Mesenchymal stem cell (in vitro differentiated cells and primary cell): ENCODE data around the gene SELL.
"Not testable (repeated sequence)": the region's sequence is repeated elsewhere in the genome, so short reads cannot be mapped to it uniquely, and the experiment has no call there.

Source experiments
- DNase-seq: peaks from one replicate; pipeline ENCODE4 v3.0.0-alpha.2; 2013
- H2AFZ ChIP-seq: one replicate; pipeline ENCODE4 v1.6.1; 2013; ENCODE audit warnings: low read depth, mild to moderate bottlenecking, control low read depth, inconsistent platforms, low read length, moderate library complexity
- H2AK5ac ChIP-seq: 2 replicates; pipeline ENCODE4 v1.6.1; 2013; ENCODE audit warnings: low read length, moderate library complexity, mild to moderate bottlenecking, inconsistent platforms; ENCODE audit not compliant: severe bottlenecking
- H2BK120ac ChIP-seq: one replicate; pipeline ENCODE4 v1.6.1; 2013; ENCODE audit warnings: low read depth, mild to moderate bottlenecking, inconsistent platforms, low read length, moderate library complexity
- H2BK12ac ChIP-seq, 2 experiments: one replicate each; pipeline ENCODE4 v1.6.1; 2013; ENCODE audit warnings: inconsistent platforms in 2 of 2, low read length in 2 of 2, mild to moderate bottlenecking in 2 of 2, moderate library complexity in 2 of 2, control low read depth in 1 of 2
- H2BK15ac ChIP-seq: one replicate; pipeline ENCODE4 v1.6.1; 2013; ENCODE audit warnings: mild to moderate bottlenecking, low read depth, inconsistent platforms; ENCODE audit not compliant: poor library complexity, severe bottlenecking
- H2BK5ac ChIP-seq: 2 replicates; pipeline ENCODE4 v1.6.1; 2013; ENCODE audit warnings: low read depth, mild to moderate bottlenecking, low read length, control low read depth, inconsistent platforms; ENCODE audit not compliant: poor library complexity, severe bottlenecking
- H3K14ac ChIP-seq, 2 experiments: one replicate each; pipeline ENCODE4 v1.6.1; 2013; ENCODE audit warnings: inconsistent platforms in 2 of 2, low read length in 2 of 2, control low read depth in 1 of 2, mild to moderate bottlenecking in 1 of 2, moderate library complexity in 1 of 2
- H3K18ac ChIP-seq, 2 experiments: one replicate each; pipeline ENCODE4 v1.6.1; 2013; ENCODE audit warnings: inconsistent platforms in 2 of 2, low read length in 2 of 2, control low read depth in 1 of 2, low read depth in 1 of 2, mild to moderate bottlenecking in 1 of 2
- H3K23ac ChIP-seq, 2 experiments: one replicate each; pipeline ENCODE4 v1.6.1; 2013; ENCODE audit warnings: inconsistent platforms in 2 of 2, low read length in 2 of 2, mild to moderate bottlenecking in 2 of 2, moderate library complexity in 2 of 2, control low read depth in 1 of 2
- H3K27ac ChIP-seq: 2 replicates; pipeline ENCODE4 v1.5.1; 2013; ENCODE audit warnings: mild to moderate bottlenecking, moderate library complexity, low read length, control low read depth, inconsistent platforms; ENCODE audit not compliant: poor library complexity, severe bottlenecking
- H3K27me3 ChIP-seq, 2 experiments: 2 replicates each; pipeline versions ENCODE4 v1.6.1 to v1.7.0; 2013; ENCODE audit warnings: low read length in 2 of 2, mild to moderate bottlenecking in 2 of 2, moderate library complexity in 2 of 2, control low read depth in 1 of 2, inconsistent platforms in 1 of 2; ENCODE audit not compliant: control insufficient read depth in 1 of 2, insufficient read depth in 1 of 2
- H3K36me3 ChIP-seq, 2 experiments: 2 replicates each; pipeline versions ENCODE4 v1.6.1 to v1.7.0; 2013; ENCODE audit warnings: low read length in 2 of 2, control low read depth in 1 of 2, inconsistent platforms in 1 of 2, low read depth in 1 of 2, mild to moderate bottlenecking in 1 of 2; ENCODE audit not compliant: insufficient read depth in 2 of 2, control insufficient read depth in 1 of 2
- H3K4ac ChIP-seq, 2 experiments: one replicate each; pipeline ENCODE4 v1.6.1; 2013; ENCODE audit warnings: inconsistent platforms in 2 of 2, low read length in 2 of 2, mild to moderate bottlenecking in 2 of 2, moderate library complexity in 2 of 2, control low read depth in 1 of 2, low read depth in 1 of 2
- H3K4me1 ChIP-seq: 2 replicates; pipeline ENCODE4 v1.6.1; 2013; ENCODE audit warnings: low read depth, low read length, control low read depth; ENCODE audit not compliant: control insufficient read depth, insufficient read depth
- H3K4me2 ChIP-seq: 2 replicates; pipeline ENCODE4 v1.6.1; 2013; ENCODE audit warnings: low read length, mild to moderate bottlenecking, inconsistent platforms; ENCODE audit not compliant: poor library complexity, severe bottlenecking
- H3K4me3 ChIP-seq, 2 experiments: 2 replicates each; pipeline versions ENCODE4 v1.5.1 to v1.7.0; 2013; ENCODE audit warnings: low read length in 2 of 2, mild to moderate bottlenecking in 2 of 2, control low read depth in 1 of 2, low read depth in 1 of 2; ENCODE audit not compliant: insufficient read depth in 1 of 2
- H3K79me1 ChIP-seq: replicated peaks from 2 replicates; pipeline ENCODE4 v1.6.1; 2013; ENCODE audit warnings: mild to moderate bottlenecking, control low read depth, low read length, inconsistent platforms; ENCODE audit not compliant: poor library complexity, severe bottlenecking
- H3K9ac ChIP-seq: 2 replicates; pipeline ENCODE4 v1.7.0; 2013; ENCODE audit warnings: mild to moderate bottlenecking, low read length, moderate library complexity
- H3K9me3 ChIP-seq: 2 replicates; pipeline ENCODE4 v1.7.0; 2013; ENCODE audit warnings: mild to moderate bottlenecking, low read length; ENCODE audit not compliant: control insufficient read depth
- H4K8ac ChIP-seq: one replicate; pipeline ENCODE4 v1.6.1; 2013; ENCODE audit warnings: inconsistent platforms, mild to moderate bottlenecking, low read length, moderate library complexity
- H4K91ac ChIP-seq: one replicate; pipeline ENCODE4 v1.6.1; 2013; ENCODE audit warnings: mild to moderate bottlenecking, low read length, inconsistent platforms
- WGBS: methylation state at CpG from one replicate; pipeline ENCODE4 v1.1.7; 2013; ENCODE audit warnings: mixed read lengths; 5-methylcytosine and 5-hydroxymethylcytosine counted together

The SELL gene

GRCh38 chr1:169662680-169663079 lies 48.7 kb downstream of the SELL start:
- H2BK12ac ChIP-seq, H3K27ac ChIP-seq, H3K4me1 ChIP-seq, H4K91ac ChIP-seq, H2BK15ac ChIP-seq, H2AFZ ChIP-seq, H3K4ac ChIP-seq, H4K8ac ChIP-seq, H3K79me1 ChIP-seq, H2AK5ac ChIP-seq, H3K9ac ChIP-seq, H2BK120ac ChIP-seq, H3K14ac ChIP-seq, DNase-seq, H3K36me3 ChIP-seq, H3K18ac ChIP-seq, H3K23ac ChIP-seq, H3K9me3 ChIP-seq, H3K27me3 ChIP-seq, H2BK5ac ChIP-seq, H3K4me2 ChIP-seq, H3K4me3 ChIP-seq: not testable (repeated sequence)
- 87% methylated on average over 7 of the region's 8 CpGs for WGBS

- H3K9me3 ChIP-seq, H2BK15ac ChIP-seq, H2BK5ac ChIP-seq, H3K79me1 ChIP-seq, H3K27me3 ChIP-seq, H3K18ac ChIP-seq, H3K36me3 ChIP-seq, DNase-seq, H4K91ac ChIP-seq, H3K4me1 ChIP-seq, H3K4ac ChIP-seq, H2BK12ac ChIP-seq, H2BK120ac ChIP-seq, H3K14ac ChIP-seq, H3K9ac ChIP-seq, H3K23ac ChIP-seq, H4K8ac ChIP-seq, H2AFZ ChIP-seq, H3K4me2 ChIP-seq, H2AK5ac ChIP-seq, H3K4me3 ChIP-seq, H3K27ac ChIP-seq: not testable (repeated sequence)
- 95% methylated on average over 11 of the region's 16 CpGs for WGBS
Observed at GRCh38 chr1:169661066-169661465, 50.4 kb downstream of the SELL start.

GRCh38 chr1:169658777-169659176 lies 52.6 kb downstream of the SELL start:
- H3K36me3 ChIP-seq, H3K14ac ChIP-seq, H2AK5ac ChIP-seq, H3K18ac ChIP-seq, H3K4ac ChIP-seq, H2BK120ac ChIP-seq, H3K4me2 ChIP-seq, H3K4me1 ChIP-seq, H4K91ac ChIP-seq, H3K23ac ChIP-seq, H2BK15ac ChIP-seq, H2BK5ac ChIP-seq, H3K9ac ChIP-seq, DNase-seq, H3K27me3 ChIP-seq, H2BK12ac ChIP-seq, H3K4me3 ChIP-seq, H3K9me3 ChIP-seq, H4K8ac ChIP-seq, H3K79me1 ChIP-seq, H3K27ac ChIP-seq, H2AFZ ChIP-seq: not testable (repeated sequence)

GRCh38 chr1:169653873-169654272 lies 57.5 kb downstream of the SELL start:
- H2BK5ac ChIP-seq = no peak overlapping the region
- no peaks in the 10 kb centered on the region for H3K4me1 ChIP-seq
- no peaks in the 10 kb centered on the region for H3K9me3 ChIP-seq
- no peak overlapping the region for H2AFZ ChIP-seq
- H3K36me3 ChIP-seq = no peaks in the 10 kb centered on the region
- H3K14ac ChIP-seq = no peak overlapping the region
- H2AK5ac ChIP-seq = no peak overlapping the region
- H2BK120ac ChIP-seq = no peak overlapping the region
- no peaks in the 10 kb centered on the region for H3K79me1 ChIP-seq
- peaks cover 0 to 5% of the 10 kb centered on the region in 2 experiments for H3K27me3 ChIP-seq
- H3K18ac ChIP-seq = no peak overlapping the region
- no peak overlapping the region for H2BK15ac ChIP-seq
- H3K4me3 ChIP-seq = no peak overlapping the region
- no peak overlapping the region for H3K27ac ChIP-seq
- H4K91ac ChIP-seq = no peak overlapping the region
- no peak for DNase-seq
- 92% methylated on average over 2 of the region's 2 CpGs for WGBS
- no peak overlapping the region for H4K8ac ChIP-seq
- H3K23ac ChIP-seq = no peak overlapping the region
- no peak overlapping the region for H3K9ac ChIP-seq
- no peak overlapping the region for H2BK12ac ChIP-seq
- no peak overlapping the region for H3K4me2 ChIP-seq
- H3K4ac ChIP-seq = no peak overlapping the region
